Upper lobe of left lung (tissue), 6 donors: ENCODE results near the gene TXN2. TPM values are rescaled to one million over a fixed set of nuclear protein-coding genes. Genes with fewer than 3 reads are reported as not detected.
"Not testable (repeated sequence)": the region's sequence is repeated elsewhere in the genome, so short reads cannot be mapped to it uniquely, and the experiment has no call there.

Experiments
- ATAC-seq, 2 donors: fragments of 200-7000 bp; cut with Tn5 transposase; one replicate each; pipeline ENCODE4 v1.9.1; 2022; ENCODE audit warnings: mild to moderate bottlenecking in 2 of 2, moderate library complexity in 2 of 2; ENCODE audit not compliant: low FRiP score in 2 of 2
- DNase-seq, 2 donors: peaks; one replicate each; pipeline ENCODE4 v3.0.0-alpha.2; 2019 to 2020
- H3K27ac ChIP-seq, 4 donors: fragments of 200-600 bp; sonication (generic); one replicate each; pipeline ENCODE4 v1.5.1; 2016 to 2019
- H3K27me3 ChIP-seq, 4 donors: fragments of 200-600 bp; sonication (generic); one replicate each; pipeline ENCODE4 v1.5.1; 2017 to 2019
- H3K36me3 ChIP-seq, 4 donors: fragments of 200-600 bp; sonication (generic); one replicate each; pipeline ENCODE4 v1.5.1; 2016 to 2019
- H3K4me1 ChIP-seq, 4 donors: fragments of 200-600 bp; sonication (generic); one replicate each; pipeline ENCODE4 v1.5.1; 2018 to 2019
- H3K4me3 ChIP-seq, 4 donors: fragments of 200-600 bp; sonication (generic); one replicate each; pipeline ENCODE4 v1.5.1; 2017 to 2019; ENCODE audit warnings: mild to moderate bottlenecking in 2 of 4, moderate library complexity in 1 of 4
- H3K9me3 ChIP-seq, 4 donors: fragments of 200-600 bp; sonication (generic); one replicate each; pipeline ENCODE4 v1.5.1; 2018 to 2019
- CTCF ChIP-seq, 6 experiments: fragments of 450-650 bp in 4 of 6; fragments of 200-600 bp in 2 of 6; sonication (generic) in 2 of 6; IDR thresholded peaks; one replicate each; pipeline ENCODE4 v1.5.1; 2016 to 2019; ENCODE audit warnings: antibody characterized with exemption in 6 of 6
- EP300 ChIP-seq, 4 donors: sonication (generic); formaldehyde crosslinking; IDR thresholded peaks; one replicate each; pipeline ENCODE4 v1.5.1; 2017; ENCODE audit warnings: antibody characterized with exemption in 4 of 4, control low read depth in 2 of 4
- POLR2A ChIP-seq, 4 donors: fragments of 450-650 bp; IDR thresholded peaks; one replicate each; pipeline ENCODE4 v1.5.1; 2016 to 2017; ENCODE audit warnings: antibody characterized with exemption in 4 of 4, mild to moderate bottlenecking in 2 of 4
- POLR2AphosphoS5 ChIP-seq, 2 donors: sonication (generic); formaldehyde crosslinking; IDR thresholded peaks; one replicate each; pipeline ENCODE4 v1.5.1; 2017; ENCODE audit warnings: antibody characterized with exemption in 2 of 2
- WGBS, 2 donors: methylation state at CpG; one replicate each; pipeline ENCODE4 v1.1.5; 2017 to 2018; 5-methylcytosine and 5-hydroxymethylcytosine counted together
- total RNA-seq, 6 donors: library from RNA; depleted of rRNA in 4 of 6; stranded (reverse); fragments of >200 nt in 4 of 6; gene quantifications; one replicate each; pipeline versions ENCODE4 v1.1.0 to v1.2.1, GENCODE V29; 2016 to 2021
- donor health status: DM: no; HTN: no; CAD: no; lungs with moderate emphysema.
- donor health status: DM: no; HTN: yes; CAD: no; lungs with severe emphysema.

TXN2 gene
- total RNA-seq, 6 donors from 2014 or later, result 30.4 to 69.5 (median 53.6) TPM

DNA sequence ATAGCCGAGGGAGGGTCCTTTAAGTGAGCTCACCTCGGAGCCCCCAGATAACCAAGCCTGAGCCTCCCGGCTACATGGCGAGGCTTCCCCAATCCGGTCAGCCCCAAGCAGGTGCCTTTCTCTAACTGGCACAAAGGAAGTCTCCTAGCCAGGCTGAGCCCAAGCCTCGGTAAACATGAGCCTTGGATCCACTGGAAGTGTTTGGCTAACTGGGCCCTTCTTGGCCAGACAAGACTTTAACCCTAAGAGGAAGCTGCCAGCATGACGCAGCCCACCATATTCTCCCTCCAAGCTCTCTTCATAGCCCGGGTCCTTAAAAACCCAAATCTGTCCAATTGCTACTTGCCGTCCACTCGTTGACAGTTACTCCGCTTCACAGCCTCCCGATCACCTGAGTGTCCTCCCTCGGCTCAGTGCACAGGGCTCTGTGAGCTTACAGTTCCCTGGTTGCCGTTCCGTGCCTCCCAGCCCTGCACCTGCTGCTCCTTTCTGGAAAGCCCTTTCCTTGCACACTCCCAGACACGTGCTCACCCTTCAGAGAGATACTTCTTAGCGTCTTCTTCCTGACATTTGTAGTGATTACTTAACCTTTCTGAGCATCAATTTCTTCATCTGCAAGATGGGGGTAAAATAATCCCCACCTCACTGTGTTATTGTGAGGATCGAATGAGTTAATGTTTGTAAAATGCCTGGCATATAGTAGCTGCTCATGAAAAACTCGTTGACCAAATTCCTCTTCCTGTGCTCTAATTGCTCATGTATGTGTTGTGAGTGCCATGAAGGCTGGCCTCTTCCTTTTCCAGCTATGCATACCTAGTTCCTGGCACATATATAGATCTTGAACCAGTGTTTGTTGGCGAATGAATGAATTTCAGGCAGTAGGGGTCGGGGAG lies 25.6 kb downstream of the TXN2 start:
- Histone ChIP-seq H3K27me3 (no peaks in the 10 kb centered on the region), H3K36me3 (no peaks in the 10 kb centered on the region), H3K27ac (peak overlapping the region; percentile 89 to 96 (median 94)), H3K4me3 (peak overlapping the region in 3 of 4 donors; percentile 45 to 56 (median 54)), H3K4me1 (peaks cover 48 to 57% (median 50%) of the 10 kb centered on the region in 4 donors), H3K9me3 (no peaks in the 10 kb centered on the region)
- ATAC-seq (peak; percentile 0 to 1), DNase-seq (peak in 1 of 2 donors; percentile 35)
- TF ChIP-seq POLR2A (IDR thresholded peaks at IDR 0.05), result no peak
- TF ChIP-seq CTCF (IDR thresholded peaks at IDR 0.05), result no peak
- no peak for TF ChIP-seq POLR2AphosphoS5 (IDR thresholded peaks at IDR 0.05)
- no peak for TF ChIP-seq EP300 (IDR thresholded peaks at IDR 0.05)
- 65 to 77% methylated on average over 17 to 21 of the region's 21 CpGs for WGBS, 2 donors

GRCh38 chr22:36454916-36455570 lies 26.4 kb downstream of the TXN2 start:
- H3K27me3 ChIP-seq, result no peaks in the 10 kb centered on the region
- peak; percentile 98 to 99 for DNase-seq
- 3% methylated on average over 39 of the region's 61 CpGs; no CpG with 5 or more reads in 1 of the 2 donors for WGBS, 2 donors
- H3K4me1 ChIP-seq, result peaks cover 51 to 65% (median 57%) of the 10 kb centered on the region in 4 donors
- H3K4me3 ChIP-seq, result peak overlapping the region; percentile 16 to 56 (median 50)
- H3K27ac ChIP-seq, result peak overlapping the region; percentile 89 to 96 (median 94)
- peak in 2 of 4 donors; percentile 59 to 91 for TF ChIP-seq POLR2A (IDR thresholded peaks at IDR 0.05)
- TF ChIP-seq CTCF (IDR thresholded peaks at IDR 0.05), result peak in 1 of 6 experiments; percentile 30
- peak in 1 of 4 donors; percentile 60 for TF ChIP-seq EP300 (IDR thresholded peaks at IDR 0.05)
- peak; percentile 92 to 97 for TF ChIP-seq POLR2AphosphoS5 (IDR thresholded peaks at IDR 0.05)
- ATAC-seq, result peak; percentile 91 to 94
- H3K36me3 ChIP-seq, result no peaks in the 10 kb centered on the region
- no peaks in the 10 kb centered on the region for H3K9me3 ChIP-seq

GRCh38 chr22:36453855-36454378 lies 27.5 kb downstream of the TXN2 start:
- Histone ChIP-seq H3K4me1 (peaks cover 61 to 74% (median 67%) of the 10 kb centered on the region in 4 donors), H3K4me3 (no peak overlapping the region), H3K27me3 (no peaks in the 10 kb centered on the region), H3K9me3 (no peaks in the 10 kb centered on the region), H3K27ac (peak overlapping the region; percentile 89 to 96 (median 94)), H3K36me3 (no peaks in the 10 kb centered on the region)
- DNase-seq (no peak), ATAC-seq (no peak)
- TF ChIP-seq EP300 (IDR thresholded peaks at IDR 0.05), result no peak
- TF ChIP-seq POLR2AphosphoS5 (IDR thresholded peaks at IDR 0.05), result no peak
- no peak for TF ChIP-seq CTCF (IDR thresholded peaks at IDR 0.05)
- no peak for TF ChIP-seq POLR2A (IDR thresholded peaks at IDR 0.05)
- WGBS, 2 donors, result 91 to 98% methylated on average over 14 to 16 of the region's 16 CpGs

DNA sequence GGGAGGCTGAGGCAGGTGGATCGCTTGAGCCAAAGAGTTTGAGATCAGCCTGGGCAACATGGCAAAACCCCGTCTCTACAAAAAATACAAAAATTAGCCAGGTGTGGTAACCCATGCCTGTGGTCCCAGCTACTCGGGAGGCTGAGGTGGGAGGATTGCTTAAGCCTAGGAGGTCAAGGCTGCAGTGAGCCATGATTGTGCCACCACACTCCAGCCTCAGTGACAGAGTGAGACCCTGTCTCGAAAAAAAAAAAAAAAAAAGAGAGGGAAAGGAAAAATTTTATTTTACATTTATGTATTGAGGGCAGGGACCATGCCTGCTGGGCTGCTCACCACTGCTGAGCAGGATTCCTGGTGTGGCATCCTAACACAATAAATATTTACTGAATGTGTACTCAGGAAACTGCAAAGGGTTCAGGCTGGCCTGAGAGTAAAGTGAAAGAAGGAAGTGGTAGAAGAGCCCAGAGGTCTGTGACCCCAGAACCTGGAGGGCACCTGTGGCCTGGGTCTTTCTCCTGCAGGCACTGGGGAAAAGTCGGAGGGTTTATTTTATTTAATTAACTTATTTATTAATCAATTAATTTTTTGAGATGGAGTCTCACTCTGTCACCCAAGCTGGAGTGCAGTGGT lies 28.3 kb downstream of the TXN2 start:
- TF ChIP-seq POLR2AphosphoS5 (IDR thresholded peaks at IDR 0.05) (peak; percentile 46 to 71), EP300 (IDR thresholded peaks at IDR 0.05) (peak in 2 of 4 donors; percentile 73 to 74)
- 60 to 73% methylated on average over 5 of the region's 5 CpGs for WGBS, 2 donors
- not testable (repeated sequence) for ATAC-seq, H3K9me3 ChIP-seq, H3K36me3 ChIP-seq, H3K27me3 ChIP-seq, H3K4me3 ChIP-seq
- peak in 1 of 2 donors; percentile 44 for DNase-seq
- peaks cover 63 to 73% (median 68%) of the 10 kb centered on the region in 4 donors for H3K4me1 ChIP-seq
- H3K27ac ChIP-seq, result peak overlapping the region; percentile 89 to 96 (median 94)
